AG08395 (cell line): Measurements from ENCODE around the gene TUT4.

Experiments used
- DNase-seq: peaks from one replicate; pipeline ENCODE4 v3.0.0; 2012; ENCODE audit warnings: mixed read lengths, low spot score

TUT4 gene

DNA sequence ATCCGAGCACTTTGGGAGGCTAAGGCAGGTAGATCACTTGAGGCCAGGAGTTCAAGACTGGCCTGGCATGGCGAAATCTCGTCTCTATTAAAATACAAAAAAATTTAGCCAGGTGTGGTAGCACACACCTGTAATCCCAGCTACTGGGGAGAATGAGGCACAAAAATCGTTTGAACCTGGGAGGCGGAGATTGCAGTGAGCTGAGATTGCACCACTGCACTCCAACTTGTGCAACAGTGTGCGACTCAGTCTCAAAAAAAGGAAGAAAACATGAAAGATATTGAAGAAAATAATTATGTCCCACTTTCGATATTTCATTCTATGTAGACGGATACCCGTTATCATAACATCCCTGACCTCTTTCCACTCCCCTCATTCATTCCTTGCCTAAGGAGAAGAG is 19.2 kb downstream of the TUT4 start:
- DNase-seq: no peak

DNA sequence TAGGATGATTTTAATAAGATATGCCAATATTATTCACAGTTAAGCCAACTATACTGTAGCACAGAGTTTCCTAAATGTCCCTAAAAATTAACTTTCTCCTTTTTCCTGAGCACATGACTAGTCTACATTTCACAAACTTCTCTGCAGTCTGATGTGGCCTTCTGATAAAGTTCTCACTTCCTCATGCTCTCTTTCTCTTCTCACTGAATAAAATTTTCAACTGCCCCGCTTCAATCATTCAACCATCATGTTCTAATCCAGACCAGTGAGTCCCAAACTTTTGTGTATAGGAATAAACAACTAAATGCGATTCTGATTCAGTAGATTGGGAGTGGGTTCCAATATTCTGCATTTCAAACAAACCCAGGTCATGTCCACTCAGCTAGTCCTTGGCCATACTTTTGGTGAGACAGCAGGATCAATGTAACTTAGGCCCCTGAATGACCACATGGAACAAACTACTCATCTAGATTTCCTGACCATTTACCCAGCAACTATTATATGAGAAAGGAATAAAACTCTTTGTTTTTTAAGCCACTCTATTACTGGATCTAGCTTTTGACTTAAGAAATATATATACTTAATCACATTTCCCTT is 20.1 kb downstream of the TUT4 start:
- DNase-seq: no peak

GRCh38 chr1:52532247-52532646 is 20.6 kb downstream of the TUT4 start:
- no peak for DNase-seq

DNA sequence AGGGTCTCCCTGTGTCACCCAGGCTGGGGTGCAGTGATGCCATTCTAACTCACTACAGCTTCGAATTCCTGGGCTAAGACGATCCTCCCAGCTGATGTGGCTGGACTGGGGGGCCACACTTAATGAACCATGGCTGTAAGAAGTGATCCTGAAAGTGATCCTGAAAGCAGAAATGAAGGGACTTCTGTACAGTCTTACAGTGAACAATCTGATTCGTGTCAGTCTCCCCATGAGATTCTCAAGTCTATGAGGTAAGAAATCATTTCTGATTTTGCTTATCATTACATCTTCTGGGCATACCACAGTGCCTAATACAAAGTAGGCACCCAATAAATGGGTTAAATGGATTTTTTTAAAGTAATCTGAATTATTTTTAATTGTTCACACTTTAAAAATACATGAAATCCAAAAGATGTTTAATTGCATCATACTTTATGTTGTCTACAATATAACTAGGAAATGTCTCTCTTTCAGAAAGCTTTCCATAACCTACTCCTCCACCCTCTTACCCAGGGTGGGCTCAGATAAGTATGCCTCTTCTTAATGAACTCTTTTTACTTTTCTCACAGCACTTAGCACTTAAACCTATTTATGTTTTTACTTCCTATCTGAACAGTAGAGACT is 21.5 kb downstream of the TUT4 start:
- DNase-seq: no peak

DNA sequence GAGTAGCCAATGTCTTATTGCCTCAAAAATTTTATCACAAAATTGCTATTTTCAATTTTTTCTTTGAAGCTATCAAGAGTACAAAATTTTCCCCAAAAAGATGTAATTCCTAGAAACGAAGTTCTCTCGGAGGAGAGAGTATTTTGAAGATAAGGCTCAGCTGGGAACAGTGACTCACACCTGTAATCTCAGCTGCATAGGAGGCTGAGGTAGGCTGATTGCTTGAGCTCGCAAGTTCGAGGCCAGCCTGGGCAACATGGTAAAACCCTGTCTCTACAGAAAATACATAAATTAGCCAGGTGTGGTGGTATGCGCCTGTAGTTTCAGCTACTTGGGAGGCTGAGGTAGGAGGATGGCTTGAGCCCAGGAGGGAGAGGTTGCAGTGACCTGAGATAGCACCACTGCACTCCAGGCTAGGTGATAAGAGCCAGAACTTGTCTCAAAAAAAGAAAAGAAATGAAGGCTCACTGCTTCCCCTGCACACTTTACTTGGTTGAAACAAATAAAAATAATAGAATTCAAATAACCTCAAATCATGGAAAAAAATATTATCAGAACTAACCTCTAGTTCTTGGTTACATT is 22.2 kb downstream of the TUT4 start:
- DNase-seq: no peak

DNA sequence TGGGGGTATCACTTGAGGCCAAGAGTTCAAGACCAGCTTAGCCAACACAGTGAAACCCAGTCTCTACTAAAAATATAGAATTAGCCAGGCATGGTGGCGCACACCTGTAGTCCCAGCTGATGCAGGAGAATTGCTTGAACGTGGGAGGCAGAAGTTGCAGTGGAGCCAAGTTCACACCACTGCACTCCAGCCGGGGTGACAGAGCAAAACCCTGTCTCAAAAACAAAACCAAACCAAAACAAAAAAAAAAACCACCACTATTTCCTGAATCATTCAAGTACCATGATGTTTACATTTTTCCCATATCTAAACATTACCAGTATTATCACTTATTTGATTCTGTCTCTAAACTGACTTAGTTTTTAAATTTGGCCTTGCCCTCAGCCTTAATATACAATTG is 29.5 kb downstream of the TUT4 start:
- DNase-seq: no peak

- DNase-seq: no peak
These were observed 32.7 kb downstream of the TUT4 start for GRCh38 chr1:52520148-52520547.

DNA sequence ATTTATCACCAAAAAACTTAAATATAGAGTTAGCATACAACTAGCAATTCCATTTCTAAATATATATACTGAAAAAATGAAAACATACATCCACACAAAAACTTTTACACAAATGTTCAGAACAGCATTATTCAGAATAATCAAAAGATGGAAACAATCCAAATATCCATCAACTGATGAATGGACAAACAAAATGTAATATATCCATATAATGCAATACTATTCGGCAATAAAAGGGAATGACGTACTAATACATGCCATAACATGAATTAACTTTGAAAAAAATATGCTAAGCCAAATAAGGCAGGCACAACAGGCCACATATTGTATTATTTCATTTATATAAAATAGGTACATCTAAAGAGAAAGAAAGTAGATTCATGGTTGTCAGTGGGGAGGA is 33.9 kb downstream of the TUT4 start:
- no peak for DNase-seq

- DNase-seq: no peak
These were observed 40.9 kb downstream of the TUT4 start for GRCh38 chr1:52511851-52512615.

- no peak for DNase-seq
These were observed 41.5 kb downstream of the TUT4 start for GRCh38 chr1:52511439-52511838.

DNA sequence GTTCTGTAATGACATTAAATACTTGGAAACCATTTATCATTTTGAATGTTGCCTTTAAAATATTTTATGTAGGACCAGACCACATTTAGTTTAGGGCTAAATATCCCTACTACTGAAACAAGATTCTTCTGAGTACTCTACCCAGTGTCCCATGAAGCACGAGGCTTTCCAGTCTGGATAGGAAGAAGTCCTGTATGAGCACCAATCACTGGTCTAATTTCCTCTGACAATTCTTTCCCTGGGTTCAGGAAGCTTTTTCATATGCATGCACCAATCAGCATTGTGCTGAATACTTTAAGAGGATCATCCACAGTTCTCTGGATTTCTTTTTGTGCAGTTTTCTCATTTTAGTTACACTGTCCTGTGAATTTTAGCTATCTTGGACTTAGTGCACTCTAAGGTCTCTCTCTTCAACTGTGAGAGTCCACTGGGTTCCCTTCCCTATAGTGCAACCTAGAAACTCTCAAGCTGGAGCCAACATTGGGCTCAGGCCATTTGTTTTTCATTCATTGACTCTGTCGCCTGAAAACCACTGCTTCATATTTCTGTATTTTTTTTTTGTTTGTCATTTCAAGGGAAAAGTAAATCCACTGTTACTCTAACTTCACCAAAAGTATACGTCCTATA is 45.9 kb downstream of the TUT4 start:
- DNase-seq: no peak

- DNase-seq: no peak
These were observed 46.5 kb downstream of the TUT4 start for GRCh38 chr1:52506349-52506748.

DNA sequence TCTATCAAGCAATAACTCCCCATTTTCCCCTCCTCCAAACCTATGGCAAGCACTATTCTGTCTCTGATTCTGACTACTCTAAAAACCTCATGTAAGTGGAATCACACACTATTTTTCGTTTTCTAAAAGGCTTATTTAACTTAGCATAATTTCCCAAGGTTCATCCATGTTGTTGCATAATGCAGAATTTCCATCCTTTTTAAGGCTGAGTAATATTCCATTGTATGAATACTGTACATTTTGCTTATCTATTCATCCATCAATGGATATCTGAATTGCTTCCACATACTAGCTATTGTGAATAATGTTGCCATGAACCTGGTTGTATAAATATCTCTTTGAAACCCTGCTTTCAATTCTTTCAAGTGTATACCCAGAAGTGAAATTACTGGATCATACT is 48.2 kb downstream of the TUT4 start:
- no peak for DNase-seq

DNA sequence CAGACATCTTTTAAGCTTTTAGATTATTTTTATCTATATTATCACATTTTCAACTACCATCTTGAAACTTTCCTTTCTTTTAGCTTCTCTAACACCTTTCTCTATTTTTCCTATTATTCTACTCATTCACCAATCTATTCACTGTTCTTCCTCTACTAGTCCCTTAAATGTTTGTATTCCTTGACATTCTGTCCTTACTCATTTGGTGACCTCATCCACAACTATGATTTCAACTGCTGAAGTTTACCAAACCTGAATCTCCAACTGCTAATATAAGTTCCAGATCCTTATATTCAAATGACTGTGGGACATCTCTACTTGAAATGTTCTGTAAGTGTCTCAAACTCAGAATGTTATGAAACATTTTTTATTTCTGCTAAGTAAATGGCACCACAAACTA is 49.2 kb downstream of the TUT4 start:
- DNase-seq: no peak

DNA sequence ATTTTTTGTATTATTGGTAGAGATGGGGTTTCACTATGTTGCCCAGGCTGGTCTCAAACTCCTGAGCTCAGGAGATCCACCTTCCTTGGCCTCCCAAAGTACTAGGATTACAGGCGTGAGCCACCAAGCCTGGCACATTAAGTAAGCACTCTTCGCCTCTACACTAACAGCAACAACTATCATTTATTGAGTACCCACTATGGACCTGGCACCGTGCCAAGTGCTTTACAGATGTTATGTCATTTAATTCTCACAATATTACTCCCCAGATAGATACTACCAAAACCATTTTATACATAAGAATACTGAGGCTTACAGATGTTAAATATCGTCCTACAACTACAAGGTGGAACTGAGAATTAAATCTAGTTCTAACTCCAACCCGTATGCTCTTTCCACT is 50.1 kb downstream of the TUT4 start:
- no peak for DNase-seq

GRCh38 chr1:52487632-52488031 is 65.3 kb downstream of the TUT4 start:
- no peak for DNase-seq

- DNase-seq: no peak
These were observed 70.4 kb downstream of the TUT4 start for GRCh38 chr1:52482326-52483004.

DNA sequence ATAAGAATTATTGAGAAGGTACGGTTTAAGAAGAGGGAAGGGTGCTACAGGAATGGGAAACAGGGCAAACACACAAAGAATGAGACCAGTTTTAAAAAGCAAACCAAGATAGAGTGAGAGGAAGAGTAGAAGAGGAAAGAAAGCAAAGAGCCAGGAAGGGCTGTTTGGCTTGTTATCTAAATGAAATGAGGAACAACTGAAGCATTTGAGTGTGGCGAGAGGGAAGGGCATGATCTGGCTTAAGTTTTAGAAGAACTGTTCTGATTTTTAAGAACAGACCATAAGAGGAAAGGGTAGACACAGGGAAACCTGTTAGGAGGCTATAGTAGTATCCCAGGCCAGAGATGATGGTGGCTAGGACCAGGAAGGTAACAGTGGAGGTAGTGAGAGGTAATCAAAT is 73.8 kb downstream of the TUT4 start:
- DNase-seq: no peak

GRCh38 chr1:52477876-52478275 is 75.0 kb downstream of the TUT4 start:
- no peak for DNase-seq

GRCh38 chr1:52476943-52477342 is 75.9 kb downstream of the TUT4 start:
- DNase-seq: no peak

- DNase-seq: no peak
These were observed 78.1 kb downstream of the TUT4 start for GRCh38 chr1:52474807-52475206.

DNA sequence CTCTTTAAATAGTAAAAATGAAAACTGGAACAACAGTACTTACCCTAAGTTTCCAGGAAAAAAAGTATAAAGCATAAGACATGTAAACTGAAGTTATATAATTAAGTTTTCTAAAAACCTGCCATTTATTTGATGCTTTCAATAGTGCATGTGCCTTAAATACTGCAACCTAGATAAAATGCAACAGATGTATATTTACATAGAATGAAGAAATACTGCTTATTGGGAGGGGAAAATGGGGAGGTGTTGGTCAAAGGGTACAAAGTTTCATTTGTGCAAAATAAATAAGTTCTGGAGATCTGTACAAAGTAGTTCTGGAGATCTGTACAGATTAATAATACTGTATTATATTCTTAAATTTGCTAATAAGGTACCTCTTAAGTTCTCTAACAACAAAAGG is 79.9 kb downstream of the TUT4 start:
- no peak for DNase-seq
